ENCODE measurements around the gene ATP6AP1.

ATP6AP1 gene

DNA sequence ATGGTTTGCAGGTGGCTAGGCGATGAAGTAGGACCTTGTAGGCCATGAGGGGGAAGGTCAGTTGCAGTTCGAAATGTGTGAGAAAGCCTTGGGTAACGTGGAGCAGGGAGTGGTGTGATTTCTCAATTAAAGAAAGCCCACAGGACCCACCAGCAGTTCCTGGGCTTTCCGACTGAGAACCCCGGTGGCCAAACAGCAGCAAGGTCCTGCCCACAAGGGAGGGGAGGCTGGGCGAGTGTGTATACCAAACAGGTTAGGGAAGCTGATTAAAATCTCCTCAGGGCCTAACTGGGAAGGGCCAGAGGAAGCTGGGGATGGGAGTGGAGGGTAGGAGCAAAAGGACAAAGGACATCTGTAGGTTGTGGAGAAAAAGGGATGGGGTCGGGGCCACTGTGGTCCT is 2.4 kb downstream of the ATP6AP1 start:
- DNase-seq (ENCODE audit: low spot score), result no peak

DNA sequence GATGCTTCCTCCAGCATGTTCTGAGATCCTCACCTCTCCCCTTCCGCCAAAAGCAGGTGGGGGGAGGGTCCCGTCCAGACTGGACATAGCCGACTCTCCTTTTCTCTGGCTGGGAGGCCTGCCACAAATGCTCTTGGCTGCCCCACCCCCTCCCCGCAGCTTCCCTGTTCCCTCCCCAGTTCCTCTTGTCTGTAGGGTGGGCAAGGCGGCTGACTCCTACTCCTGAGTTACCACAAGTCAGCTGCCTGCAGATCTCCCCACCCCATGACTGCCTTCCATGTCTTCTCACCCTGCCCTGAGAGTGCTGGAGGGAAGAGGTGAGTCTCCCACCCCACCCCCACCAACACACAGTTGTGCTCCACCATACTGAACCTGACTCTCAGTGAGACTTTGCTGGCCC is 2.9 kb downstream of the ATP6AP1 start:
- peak; percentile 30 for DNase-seq (ENCODE audit: low spot score)

DNA sequence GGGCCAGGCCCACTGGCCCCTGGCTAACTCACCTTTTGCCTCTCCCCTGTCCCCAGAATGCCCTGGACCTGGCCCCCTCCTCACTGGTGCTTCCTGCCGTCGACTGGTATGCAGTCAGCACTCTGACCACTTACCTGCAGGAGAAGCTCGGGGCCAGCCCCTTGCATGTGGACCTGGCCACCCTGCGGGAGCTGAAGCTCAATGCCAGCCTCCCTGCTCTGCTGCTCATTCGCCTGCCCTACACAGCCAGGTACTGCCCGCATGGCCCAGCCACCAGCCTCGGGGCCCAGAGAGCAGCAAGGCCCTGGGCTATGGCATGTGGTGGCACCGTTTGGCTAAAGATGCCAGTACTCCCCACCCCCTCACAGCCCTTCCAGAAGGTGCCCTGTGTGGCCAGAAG is 3.7 kb downstream of the ATP6AP1 start:
- no peak for DNase-seq (ENCODE audit: low spot score)

DNA sequence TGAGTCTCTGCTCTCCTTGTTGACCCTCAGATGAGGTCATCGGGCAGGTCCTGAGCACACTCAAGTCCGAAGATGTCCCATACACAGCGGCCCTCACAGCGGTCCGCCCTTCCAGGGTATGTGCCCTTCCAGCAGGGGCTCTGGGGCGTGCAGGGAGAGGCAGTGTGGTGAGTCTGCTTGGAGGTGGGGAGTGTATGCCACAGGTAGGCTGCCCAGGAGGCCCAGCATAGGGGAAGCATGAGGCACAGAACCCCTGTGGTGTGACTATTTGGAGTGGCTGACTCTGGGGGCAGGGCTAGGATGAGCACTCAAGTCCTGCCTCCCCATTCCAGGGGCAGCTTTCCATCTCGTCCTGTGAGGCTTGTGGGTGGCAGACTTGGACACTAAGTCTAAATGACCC is 5.1 kb downstream of the ATP6AP1 start:
- no peak for DNase-seq (ENCODE audit: low spot score)

DNA sequence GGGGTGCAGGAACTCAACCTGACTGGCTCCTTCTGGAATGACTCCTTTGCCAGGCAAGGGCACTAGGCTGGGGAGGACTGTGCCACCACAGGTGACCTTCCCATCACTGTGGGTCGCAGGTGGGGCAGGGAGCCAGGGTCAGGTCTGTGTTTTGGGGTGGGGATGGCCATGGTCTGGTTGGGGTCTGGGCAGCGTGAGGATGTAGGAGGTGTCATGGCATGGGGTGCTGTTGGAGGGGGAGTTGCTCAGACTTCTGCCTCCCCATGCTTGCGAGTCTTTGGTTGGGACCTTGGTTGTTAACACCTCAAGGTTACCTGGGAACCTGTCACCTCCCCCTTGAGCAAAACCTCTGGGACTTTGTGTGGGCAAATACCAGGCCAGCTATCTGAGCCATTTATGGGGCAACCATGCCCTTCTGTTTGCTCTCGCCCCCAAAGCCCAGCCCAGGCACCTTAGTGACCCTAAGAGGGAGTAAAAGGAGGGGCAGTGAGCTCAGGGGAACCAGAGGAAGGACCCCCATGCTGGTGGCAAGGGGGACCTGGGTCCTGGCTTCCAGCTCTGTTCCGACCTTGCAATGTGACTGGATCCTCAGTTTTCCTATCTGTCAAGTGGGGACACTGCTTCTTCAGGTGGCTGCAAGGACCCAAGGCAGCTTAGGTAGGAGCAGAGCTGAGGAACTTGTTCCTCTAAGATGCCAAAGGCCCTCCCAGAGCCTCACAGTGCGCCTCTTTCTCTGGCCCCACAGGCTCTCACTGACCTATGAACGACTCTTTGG is 6.1 kb downstream of the ATP6AP1 start:
- DNase-seq (ENCODE audit: low spot score), result no peak

DNA sequence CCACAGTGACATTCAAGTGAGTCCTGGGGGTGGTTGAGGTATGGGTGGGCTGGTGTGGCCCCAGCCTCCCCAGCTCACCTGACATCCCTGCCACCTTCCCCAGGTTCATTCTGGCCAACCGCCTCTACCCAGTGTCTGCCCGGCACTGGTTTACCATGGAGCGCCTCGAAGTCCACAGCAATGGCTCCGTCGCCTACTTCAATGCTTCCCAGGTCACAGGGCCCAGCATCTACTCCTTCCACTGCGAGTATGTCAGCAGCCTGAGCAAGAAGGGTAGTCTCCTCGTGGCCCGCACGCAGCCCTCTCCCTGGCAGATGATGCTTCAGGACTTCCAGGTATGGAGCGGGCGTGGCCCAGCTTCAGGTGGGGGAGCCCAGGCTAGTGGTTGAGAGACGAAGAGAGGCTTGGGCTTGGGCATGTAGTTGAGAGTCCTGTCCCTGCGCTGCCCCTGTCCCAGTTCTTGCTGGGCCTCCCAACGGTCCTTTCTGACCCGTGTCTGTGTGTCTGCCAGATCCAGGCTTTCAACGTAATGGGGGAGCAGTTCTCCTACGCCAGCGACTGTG is 6.8 kb downstream of the ATP6AP1 start:
- DNase-seq (ENCODE audit: low spot score), result no peak

DNA sequence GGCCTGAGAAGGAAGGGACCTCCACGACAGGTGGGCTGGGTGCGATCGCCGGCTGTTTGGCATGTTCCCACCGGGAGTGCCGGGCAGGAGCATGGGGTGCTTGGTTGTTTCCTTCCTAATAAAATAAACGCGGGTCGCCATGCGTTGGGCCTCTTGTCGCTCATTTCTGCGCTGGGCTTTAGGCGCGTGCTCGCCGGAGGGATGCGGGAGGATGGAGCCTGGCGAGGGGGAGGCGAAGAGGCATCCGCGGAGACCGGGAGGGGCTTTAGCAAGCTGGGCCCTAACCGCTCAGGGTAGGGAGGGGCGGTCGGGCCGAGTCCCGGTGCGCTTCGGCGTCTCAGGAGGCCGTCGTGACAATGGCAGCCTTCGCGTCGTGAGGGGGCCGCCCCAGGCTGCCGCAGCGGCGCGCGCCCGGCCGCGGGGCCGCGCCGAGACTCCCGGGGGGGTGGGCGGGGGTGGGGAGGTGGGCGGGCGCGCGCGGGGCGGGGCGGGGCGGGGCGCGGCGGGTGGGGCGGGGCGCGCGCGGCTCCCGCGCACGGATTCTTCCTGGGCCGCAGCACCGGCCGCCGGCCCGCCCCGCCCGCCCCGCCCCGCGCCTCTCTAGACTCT is 8.0 kb downstream of the ATP6AP1 start:
- DNase-seq (ENCODE audit: low spot score), result peak; percentile 42

DNA sequence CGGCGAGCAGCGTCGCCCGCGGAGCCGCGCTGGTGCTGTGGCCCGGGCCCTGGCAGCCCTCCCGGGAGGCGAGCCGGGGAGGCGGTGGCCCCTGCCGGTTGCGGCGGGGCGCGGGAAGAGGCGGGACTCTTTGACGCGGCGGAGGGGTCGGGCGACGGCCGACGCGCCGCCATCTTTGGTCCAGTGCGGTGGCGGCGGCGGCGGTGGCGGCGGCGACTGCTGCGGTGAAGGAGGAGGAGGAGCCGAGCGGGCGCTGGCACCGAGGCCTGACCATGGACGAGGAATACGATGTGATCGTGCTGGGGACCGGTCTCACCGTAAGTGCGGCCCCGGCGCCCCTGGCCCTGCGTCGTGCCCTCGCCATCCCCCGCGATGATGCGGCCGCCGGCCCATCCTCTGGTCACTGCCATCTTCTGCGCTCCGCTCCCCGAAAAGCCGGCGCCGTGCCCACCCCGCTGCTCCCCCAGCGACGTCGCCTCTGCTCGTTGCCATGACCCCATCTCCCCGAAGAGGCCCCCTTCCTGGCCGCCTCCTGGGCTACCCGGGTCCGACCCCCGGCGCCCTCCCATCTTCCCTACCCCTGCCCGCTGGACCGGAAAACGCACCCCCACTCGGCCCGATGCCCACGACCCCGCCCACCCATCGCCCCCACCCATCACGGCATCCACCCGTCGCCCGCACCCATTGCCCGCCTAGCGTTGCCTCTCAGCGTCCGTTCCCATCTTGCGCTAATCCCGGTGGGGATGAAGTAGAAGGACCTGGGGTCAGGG is 8.7 kb downstream of the ATP6AP1 start, which contains the start of gene GDI1:
TSS of gene GDI1 (plus strand) at position 172 of the 770 bp plus-strand sequence. CDS start at position 273, 101 bp downstream.
- peak; percentile 27 for DNase-seq (ENCODE audit: low spot score)

DNA sequence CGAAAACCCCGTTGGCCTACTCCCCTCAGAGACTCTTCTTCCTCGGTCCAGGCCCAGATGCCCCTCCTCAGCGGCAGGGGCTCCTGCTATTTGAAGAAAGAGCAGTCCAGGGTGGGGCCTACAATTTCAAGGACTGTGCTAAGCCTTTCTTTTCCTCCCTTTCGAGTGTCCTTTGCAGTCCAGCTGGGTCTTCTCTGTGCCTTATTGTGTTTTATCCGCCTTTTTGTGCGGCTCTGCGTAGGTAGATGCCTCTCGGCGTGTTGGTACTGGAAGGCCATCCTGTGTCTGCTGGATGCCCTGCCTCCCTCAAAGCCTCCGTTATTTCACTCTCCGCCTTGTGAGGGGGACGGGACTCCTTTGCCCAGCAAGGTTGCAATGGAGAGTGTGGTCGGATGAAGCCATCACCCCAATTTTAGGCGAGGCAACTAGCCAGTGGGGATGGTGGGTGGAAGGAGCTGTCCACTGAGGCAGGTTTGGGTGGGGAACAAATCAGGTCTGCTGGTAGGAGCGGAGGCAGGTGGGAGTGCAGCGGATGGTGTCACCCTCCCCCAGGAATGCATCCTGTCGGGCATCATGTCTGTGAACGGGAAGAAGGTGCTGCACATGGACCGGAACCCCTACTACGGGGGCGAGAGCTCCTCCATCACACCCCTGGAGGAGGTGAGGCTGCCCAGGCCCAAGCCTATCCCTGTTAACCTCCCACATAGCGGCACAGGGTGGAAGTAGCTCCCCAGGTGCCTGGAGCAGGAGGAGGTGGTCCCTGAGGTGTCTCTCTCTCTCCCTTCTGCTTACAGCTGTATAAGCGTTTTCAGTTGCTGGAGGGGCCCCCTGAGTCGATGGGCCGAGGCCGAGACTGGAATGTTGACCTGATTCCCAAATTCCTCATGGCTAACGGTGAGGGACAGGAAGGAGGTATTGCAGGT is 9.8 kb downstream of the ATP6AP1 start:
- DNase-seq (ENCODE audit: low spot score), result no peak

DNA sequence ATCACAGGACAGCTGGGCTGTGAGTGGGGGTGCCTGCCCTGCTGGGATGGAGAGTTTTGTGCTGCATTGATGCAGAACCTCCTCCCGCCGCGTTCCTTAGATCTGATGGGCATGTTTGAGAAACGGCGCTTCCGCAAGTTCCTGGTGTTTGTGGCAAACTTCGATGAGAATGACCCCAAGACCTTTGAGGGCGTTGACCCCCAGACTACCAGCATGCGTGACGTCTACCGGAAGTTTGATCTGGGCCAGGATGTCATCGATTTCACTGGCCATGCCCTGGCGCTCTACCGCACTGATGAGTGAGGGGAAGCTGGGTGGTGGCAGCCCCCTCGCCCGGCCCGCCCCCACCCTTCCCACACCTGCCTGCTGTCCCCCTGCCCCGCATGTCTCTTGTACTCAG is 11.4 kb downstream of the ATP6AP1 start:
- no peak for DNase-seq (ENCODE audit: low spot score)

DNA sequence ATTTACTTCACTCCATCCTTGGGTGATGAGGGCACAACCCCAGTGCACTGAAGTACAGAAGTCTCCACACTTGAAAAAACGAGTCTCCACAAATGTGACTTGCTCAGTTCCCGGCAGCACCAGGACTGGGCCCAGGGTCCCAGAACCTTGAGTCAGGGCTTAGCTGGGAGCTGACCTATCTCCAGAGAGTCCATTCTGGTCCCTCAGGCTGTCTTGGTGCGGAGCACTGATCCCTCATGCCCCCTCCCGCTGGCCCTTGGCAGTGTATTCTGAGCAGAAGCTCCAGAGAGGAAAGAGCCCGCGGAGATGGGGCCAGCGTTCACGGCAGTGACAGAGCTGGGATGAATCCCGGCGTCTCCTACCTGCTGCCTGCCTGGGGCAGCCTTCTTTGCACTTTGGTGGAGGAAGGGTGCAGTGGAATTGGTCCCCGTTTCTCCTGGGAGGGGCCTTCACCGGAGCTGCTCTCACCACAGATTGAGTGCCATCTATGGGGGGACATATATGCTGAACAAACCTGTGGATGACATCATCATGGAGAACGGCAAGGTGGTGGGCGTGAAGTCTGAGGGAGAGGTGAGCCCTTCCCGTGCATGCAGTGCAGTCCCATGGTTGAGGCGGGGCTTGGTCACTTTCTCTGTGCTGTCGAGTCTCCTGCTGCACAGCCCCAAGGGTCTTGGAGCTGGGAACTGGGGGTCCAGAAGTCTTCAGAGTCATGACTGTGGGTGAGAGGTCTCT is 12.3 kb downstream of the ATP6AP1 start:
- no peak for DNase-seq (ENCODE audit: low spot score)

DNA sequence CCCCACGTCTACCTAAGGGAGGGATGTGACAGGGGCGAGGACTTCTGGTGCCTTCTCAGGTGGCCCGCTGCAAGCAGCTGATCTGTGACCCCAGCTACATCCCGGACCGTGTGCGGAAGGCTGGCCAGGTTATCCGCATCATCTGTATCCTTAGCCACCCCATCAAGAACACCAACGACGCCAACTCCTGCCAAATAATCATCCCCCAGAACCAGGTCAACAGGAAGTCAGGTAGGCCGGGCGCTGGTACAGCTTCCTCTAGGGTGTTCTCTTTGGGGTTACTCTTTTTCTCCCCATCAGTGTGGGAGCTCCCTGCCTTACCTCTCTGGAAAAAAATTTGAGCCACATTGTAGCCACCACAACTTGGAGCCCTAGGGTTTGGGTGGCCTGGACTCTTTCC is 13.1 kb downstream of the ATP6AP1 start:
- no peak for DNase-seq (ENCODE audit: low spot score)

DNA sequence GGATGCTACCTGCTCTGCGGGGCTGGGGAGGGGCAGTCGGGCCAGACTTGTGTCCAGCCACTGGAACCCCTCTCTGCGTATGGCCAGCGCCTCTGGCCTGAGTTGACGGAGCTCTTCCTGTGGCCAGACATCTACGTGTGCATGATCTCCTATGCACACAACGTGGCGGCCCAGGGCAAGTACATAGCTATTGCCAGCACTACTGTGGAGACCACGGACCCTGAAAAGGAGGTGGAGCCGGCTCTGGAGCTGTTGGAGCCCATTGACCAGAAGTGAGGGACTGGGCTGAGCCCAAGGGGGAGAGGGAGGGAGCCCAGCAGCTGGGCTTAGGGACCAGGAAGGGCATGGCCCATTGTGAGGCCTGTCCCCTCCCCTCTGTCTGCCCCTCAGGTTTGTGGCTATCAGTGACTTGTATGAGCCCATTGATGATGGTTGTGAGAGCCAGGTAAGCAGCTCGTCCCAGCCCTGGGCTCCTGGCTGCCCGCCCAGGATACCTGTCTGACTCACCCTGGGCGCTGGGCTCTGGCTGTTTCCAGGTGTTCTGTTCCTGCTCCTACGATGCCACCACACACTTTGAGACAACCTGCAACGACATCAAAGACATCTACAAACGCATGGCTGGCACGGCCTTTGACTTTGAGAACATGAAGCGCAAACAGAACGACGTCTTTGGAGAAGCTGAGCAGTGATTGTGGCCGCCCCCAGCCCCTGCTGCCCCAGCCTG is 13.7 kb downstream of the ATP6AP1 start:
- DNase-seq (ENCODE audit: low spot score), result no peak

DNA sequence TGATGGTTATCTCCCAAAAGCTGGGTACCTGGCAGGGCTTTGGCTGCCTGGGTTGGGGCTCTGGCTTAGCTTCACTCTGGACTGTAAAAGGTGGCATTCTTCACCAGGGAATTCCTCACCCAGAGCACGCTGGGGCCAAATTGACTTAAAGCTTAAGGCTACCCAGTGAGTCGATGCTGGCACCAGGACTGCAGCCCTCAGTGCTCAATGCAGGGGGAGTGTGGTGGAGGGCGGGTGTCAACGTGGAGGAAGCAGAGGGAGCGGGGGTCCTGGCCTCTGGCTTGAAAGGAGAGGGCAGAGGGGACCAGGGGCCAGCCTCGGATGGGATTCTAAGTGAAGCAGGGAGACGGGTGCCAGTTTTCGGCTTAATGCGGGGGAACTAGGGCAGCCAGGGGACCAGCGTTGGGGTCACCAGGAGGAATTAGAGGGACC is 15.0 kb downstream of the ATP6AP1 start:
- no peak for DNase-seq (ENCODE audit: low spot score)

DNA sequence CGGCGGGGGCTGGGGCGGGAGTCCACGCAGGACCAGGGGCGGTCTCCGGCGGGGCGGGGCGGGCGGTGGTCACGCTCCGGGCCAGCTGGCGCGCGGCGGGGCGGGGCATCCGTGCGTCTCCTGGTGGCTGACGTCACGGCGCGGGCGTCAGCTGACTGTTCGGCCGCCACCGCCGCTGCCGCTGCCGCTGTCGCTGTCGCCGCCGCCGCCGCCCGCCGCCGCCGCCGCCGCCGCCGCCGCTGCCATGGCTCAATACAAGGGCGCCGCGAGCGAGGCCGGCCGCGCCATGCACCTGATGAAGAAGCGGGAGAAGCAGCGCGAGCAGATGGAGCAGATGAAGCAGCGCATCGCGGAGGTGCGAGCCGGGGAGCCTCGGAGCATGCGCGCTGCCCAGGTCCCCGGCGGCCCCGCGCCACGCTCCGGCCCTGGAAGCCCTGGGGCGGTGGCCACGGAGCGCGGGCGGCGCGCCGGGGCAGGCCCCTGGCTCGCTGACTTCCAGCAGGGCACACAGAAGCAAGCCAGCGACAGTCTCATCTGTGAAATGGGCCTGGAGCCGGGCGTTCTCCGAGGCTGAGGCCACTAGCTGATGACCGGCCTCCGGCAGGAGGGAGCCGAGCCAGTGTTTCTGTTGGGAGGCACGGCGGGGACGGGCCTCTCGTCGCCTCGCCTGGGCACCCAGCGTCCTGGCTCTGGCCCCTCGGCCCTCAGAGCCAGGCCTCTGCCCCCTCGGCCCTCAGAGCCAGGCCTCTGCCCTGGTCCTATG is 15.7 kb downstream of the ATP6AP1 start, which contains the start of gene FAM50A:
TSS of gene FAM50A (plus strand) at position 150 of the 763 bp plus-strand sequence. CDS start at position 245, 95 bp downstream.
- peak; percentile 84 for DNase-seq (ENCODE audit: low spot score)

DNA sequence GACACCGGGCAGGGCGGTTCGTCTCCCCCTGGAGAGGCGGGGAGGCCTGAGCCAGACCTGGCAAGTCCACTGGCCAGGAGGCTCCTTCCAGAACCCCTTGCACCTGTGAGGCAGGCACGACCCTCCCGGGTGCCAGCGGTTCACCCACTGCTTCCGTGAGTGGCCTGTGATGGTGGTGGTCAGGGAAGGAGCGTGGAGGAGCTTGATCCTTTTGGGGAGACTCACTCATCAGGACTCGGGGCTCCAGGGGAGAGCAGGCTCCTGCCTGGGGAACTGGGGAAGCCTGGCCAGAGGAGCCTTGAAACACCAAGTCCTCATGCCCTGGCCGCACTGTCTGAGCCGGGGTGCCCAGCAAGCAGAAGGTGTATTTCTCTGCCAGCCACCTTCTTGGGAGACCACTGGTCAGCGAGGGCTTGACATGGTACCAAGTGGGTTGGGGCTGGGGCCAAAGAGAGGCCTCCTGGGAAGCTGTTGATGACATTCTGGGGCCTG is 16.3 kb downstream of the ATP6AP1 start:
- no peak for DNase-seq (ENCODE audit: low spot score)

DNA sequence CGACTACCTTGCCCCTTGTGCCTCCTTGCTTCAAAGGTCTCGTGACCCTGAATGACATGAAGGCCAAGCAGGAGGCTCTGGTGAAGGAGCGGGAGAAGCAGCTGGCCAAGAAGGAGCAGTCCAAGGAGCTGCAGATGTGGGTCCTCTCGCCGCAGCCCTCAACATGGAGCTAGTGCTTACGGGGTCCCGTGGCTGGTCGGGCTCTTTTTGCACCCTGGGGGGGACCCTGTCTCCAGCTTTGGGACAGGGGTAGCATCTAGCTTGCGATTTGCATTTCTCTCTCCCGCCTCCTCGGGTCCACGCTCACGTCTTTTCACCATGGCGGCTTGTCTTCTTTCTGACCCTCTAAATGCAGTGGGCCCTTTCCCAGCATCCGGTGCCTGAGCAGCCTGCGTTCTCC is 17.3 kb downstream of the ATP6AP1 start:
- DNase-seq (ENCODE audit: low spot score), result no peak

DNA sequence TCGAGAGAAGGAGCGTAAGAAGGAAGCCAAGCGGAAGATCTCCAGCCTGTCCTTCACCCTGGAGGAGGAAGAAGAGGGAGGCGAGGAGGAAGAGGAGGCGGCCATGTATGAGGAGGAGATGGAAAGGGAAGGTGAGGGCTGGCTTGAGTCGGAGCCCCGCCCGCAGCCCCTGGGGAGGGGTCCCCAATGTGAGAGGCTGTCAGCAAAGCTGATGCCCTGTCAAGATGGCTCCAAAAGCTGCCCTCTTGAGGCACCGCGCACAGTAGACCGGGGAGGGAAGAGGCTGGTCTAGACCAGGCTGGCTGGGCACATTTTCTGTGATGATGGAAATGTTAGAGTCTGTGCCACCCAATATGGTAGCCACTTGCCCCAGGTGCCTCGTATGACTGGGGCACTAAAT is 18.0 kb downstream of the ATP6AP1 start:
- no peak for DNase-seq (ENCODE audit: low spot score)

DNA sequence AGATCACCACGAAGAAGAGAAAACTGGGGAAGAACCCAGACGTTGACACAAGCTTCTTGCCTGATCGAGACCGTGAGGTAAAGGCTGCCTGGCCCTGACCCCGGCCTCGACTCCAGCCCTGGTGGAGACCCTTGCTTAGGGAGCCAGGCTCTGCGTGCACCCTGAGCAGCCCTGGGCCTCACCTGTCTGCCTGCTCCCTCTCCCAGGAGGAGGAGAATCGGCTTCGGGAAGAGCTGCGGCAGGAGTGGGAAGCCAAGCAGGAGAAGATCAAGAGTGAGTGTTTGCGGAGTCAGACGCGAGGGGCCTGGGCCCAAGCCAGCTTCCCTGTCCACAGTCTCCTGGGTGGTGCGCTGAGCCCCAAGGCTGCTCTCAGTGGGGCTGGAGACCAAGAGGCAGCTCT is 20.0 kb downstream of the ATP6AP1 start:
- DNase-seq (ENCODE audit: low spot score), result no peak

Measured in Ammon's horn (tissue), 1 donor.